Muscle of back (tissue), 13 donors: Measurements from ENCODE around the gene FAM161B. TPM values are rescaled to one million over a fixed set of nuclear protein-coding genes. Genes with fewer than 3 reads are reported as not detected.
"Not testable (repeated sequence)": the region's sequence is repeated elsewhere in the genome, so short reads cannot be mapped to it uniquely, and the experiment has no call there.

ENCODE experiments used
- DNase-seq, 3 donors: peaks; one replicate each; pipeline versions ENCODE4 v3.0.0 to v3.0.0-alpha.2; 2013
- long read RNA-seq, 9 donors: transcript quantifications; one replicate each; lab custom pipeline, GENCODE V29; 2026
- polyA plus RNA-seq, 10 donors: library from polyadenylated mRNA; unstranded; fragments of 120-200 nt; gene quantifications; one replicate each; pipeline ENCODE4 v1.2.1, GENCODE V29; 2013; ENCODE audit not compliant: insufficient read length in 10 of 10

FAM161B gene
- 10 to 100 TPM in 1 of 10 donors, 1 to 10 TPM in 9; 6.7 to 10.1 (median 8.4) TPM for polyA plus RNA-seq
- long read RNA-seq, donor 1 = 0 reads
- long read RNA-seq, donor 2 = 0 reads
- long read RNA-seq, donor 3 = 0 reads
- long read RNA-seq, donor 4 = 0 reads
- long read RNA-seq, donor 5 = 0 reads
- long read RNA-seq, donor 6, full-length matches to known transcripts = 1 of 10 reads
- long read RNA-seq, donor 6, partial matches to known transcripts = 9 of 10 reads
- long read RNA-seq, donor 6, other reads (novel, unspliced or antisense) = 0 of 10 reads
- long read RNA-seq, donor 7, full-length matches to known transcripts = 2 of 2 reads
- long read RNA-seq, donor 7, partial matches to known transcripts = 0 of 2 reads
- long read RNA-seq, donor 7, other reads (novel, unspliced or antisense) = 0 of 2 reads
- long read RNA-seq, donor 8, full-length matches to known transcripts = 1 of 1 reads
- long read RNA-seq, donor 8, partial matches to known transcripts = 0 of 1 reads
- long read RNA-seq, donor 8, other reads (novel, unspliced or antisense) = 0 of 1 reads
- long read RNA-seq, donor 9 = 0 reads

GRCh38 chr14:73949752-73950734 is at the start of gene FAM161B, which contains the start of gene COQ6:
Gene FAM161B, minus strand, starts transcription at chr14:73950094. Its CDS starts 68 bp downstream, at chr14:73950026.
Gene COQ6, plus strand, starts transcription at chr14:73950302. Its CDS starts 31 bp downstream, at chr14:73950333.
- peak; percentile 98 to 99 (median 98) for DNase-seq

- DNase-seq = no peak
These were observed 48.8 kb upstream of the FAM161B start for GRCh38 chr14:73998726-73999125.

- no peak for DNase-seq
These were observed 48.1 kb upstream of the FAM161B start for GRCh38 chr14:73997944-73998447.

GRCh38 chr14:73997108-73997943 is 47.4 kb upstream of the FAM161B start:
- DNase-seq = no peak

- DNase-seq = no peak
These were observed 46.8 kb upstream of the FAM161B start for GRCh38 chr14:73996731-73997107.

- DNase-seq = no peak
These were observed 46.1 kb upstream of the FAM161B start for GRCh38 chr14:73995977-73996378.

GRCh38 chr14:73994926-73995325 is 45.0 kb upstream of the FAM161B start:
- DNase-seq = not testable (repeated sequence)

GRCh38 chr14:73991092-73991491 is 41.2 kb upstream of the FAM161B start:
- DNase-seq = no peak

- DNase-seq = not testable (repeated sequence)
These were observed 38.8 kb upstream of the FAM161B start for GRCh38 chr14:73988656-73989055.

GRCh38 chr14:73988065-73988464 is 38.2 kb upstream of the FAM161B start:
- no peak for DNase-seq

- no peak for DNase-seq
These were observed 28.0 kb upstream of the FAM161B start for GRCh38 chr14:73977896-73978295.

- DNase-seq = no peak
These were observed 26.2 kb upstream of the FAM161B start for GRCh38 chr14:73976125-73976524.

GRCh38 chr14:73973497-73973896 is 23.6 kb upstream of the FAM161B start:
- DNase-seq = peak; percentile 22 to 42 (median 23)

GRCh38 chr14:73968885-73969284 is 19.0 kb upstream of the FAM161B start:
- no peak for DNase-seq

GRCh38 chr14:73965216-73965615 is 15.3 kb upstream of the FAM161B start:
- no peak for DNase-seq

- DNase-seq = no peak
These were observed 11.3 kb upstream of the FAM161B start for GRCh38 chr14:73961192-73961591.

- DNase-seq = peak; percentile 30 to 47 (median 34)
These were observed 8.7 kb upstream of the FAM161B start for GRCh38 chr14:73958591-73958990.

- no peak for DNase-seq
These were observed 5.8 kb upstream of the FAM161B start for GRCh38 chr14:73955674-73956073.

GRCh38 chr14:73953731-73954130 is 3.8 kb upstream of the FAM161B start:
- no peak for DNase-seq

- no peak for DNase-seq
These were observed 4.7 kb downstream of the FAM161B start for GRCh38 chr14:73945159-73945670.
